Fibroblast of skin of back (primary cell): Measurements from ENCODE around the gene CHRNB2.

Experiments used
- DNase-seq: peaks from one replicate; pipeline ENCODE4 v3.0.0-alpha.2; 2013

Gene CHRNB2

DNA sequence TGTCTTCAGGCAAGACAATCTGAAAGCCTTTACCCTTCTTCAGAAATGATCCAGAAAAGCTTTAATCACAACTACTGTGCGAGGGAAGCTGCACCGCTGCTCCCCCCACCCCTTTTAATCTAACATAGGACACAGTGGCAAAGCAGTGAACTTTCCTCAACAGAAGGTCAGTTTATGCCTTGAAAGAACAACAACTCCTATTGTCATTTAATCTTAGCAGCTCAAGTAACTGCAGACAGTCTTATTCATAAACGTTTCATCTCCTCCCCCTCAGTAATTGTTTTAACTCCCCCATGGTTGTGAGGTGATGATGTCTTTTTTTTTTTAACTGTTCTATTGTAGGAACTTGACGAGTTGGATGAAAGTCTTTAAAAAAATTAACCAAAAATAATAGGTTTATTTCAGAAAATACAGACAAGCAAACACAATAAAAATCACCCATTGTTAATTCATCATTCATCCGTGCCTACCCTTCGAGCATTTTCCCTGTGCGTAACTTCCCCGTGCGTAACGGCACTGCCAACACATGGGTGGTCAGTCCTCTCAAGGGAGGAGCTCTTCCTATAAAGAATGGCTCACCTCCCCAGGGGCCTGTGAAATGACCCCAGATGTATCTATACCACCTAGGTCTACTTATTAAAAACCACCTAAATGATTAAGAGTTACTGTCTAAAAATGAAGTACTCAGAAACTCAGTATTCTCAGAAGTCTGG lies 43.7 kb downstream of the CHRNB2 start:
- DNase-seq, result no peak

- DNase-seq, result no peak
These were observed 46.7 kb downstream of the CHRNB2 start for GRCh38 chr1:154614247-154614646.

- no peak for DNase-seq
These were observed 47.3 kb downstream of the CHRNB2 start for GRCh38 chr1:154614901-154615300.

DNA sequence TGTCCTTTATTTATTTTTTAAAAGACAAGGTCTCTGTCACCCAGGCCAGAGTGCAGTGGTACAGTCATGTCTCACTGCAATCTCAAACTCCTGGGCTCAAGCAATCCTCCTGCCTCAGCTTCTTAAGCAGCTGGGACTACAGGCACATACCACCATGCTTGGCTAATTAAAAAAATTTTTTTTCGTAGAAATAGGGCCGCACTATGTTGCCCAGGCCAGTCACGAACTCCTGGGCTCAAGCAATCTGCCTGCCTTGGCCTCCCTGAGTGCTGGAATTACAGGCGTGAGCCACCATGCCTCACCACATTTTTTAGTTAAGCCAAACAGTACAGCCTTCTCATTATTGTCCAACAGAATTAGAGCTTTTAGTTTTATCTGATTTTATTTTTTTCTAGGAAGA lies 47.8 kb downstream of the CHRNB2 start:
- no peak for DNase-seq

- no peak for DNase-seq
These were observed 49.2 kb downstream of the CHRNB2 start for GRCh38 chr1:154616659-154617345.

DNA sequence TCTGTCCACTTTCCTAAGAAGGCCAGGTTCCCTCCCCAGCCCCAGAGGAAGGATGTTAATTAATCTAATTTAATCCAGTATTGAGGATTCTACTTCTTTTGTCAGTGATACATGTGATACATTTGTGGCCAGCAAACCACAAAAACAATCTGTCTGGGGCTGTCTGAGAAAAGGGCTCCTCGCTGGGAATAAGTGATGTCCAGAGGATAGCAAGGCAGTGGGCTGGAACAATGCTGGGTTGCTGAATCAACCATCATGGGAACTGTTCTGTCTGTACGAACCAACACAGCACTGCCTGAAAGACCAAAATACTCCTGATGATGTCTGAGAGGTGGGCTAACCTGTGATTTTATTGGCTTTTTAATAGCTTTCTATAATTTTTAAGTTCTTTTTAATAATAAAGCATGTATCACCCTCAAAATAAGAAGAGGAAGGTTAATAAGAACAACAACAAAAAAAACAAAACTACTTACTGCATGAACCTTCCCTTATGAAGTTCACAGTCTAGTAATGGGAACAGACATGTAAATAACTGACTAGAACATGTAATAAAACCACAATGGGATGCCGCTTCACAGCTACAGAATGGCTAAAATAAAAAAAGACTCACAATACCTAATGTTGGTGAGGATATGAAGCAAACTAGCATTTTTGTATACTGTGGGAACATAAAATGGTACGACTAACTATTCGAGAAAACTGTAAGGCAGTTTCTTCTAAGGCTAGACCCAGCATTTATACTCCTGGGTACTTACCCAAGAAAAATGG lies 51.8 kb downstream of the CHRNB2 start:
- DNase-seq, result no peak

GRCh38 chr1:154620751-154621150 lies 53.2 kb downstream of the CHRNB2 start:
- DNase-seq, result no peak

- no peak for DNase-seq
These were observed 54.3 kb downstream of the CHRNB2 start for GRCh38 chr1:154621875-154622274.

- DNase-seq, result no peak
These were observed 55.0 kb downstream of the CHRNB2 start for GRCh38 chr1:154622503-154623039.

- DNase-seq, result no peak
These were observed 55.8 kb downstream of the CHRNB2 start for GRCh38 chr1:154623358-154623757.

DNA sequence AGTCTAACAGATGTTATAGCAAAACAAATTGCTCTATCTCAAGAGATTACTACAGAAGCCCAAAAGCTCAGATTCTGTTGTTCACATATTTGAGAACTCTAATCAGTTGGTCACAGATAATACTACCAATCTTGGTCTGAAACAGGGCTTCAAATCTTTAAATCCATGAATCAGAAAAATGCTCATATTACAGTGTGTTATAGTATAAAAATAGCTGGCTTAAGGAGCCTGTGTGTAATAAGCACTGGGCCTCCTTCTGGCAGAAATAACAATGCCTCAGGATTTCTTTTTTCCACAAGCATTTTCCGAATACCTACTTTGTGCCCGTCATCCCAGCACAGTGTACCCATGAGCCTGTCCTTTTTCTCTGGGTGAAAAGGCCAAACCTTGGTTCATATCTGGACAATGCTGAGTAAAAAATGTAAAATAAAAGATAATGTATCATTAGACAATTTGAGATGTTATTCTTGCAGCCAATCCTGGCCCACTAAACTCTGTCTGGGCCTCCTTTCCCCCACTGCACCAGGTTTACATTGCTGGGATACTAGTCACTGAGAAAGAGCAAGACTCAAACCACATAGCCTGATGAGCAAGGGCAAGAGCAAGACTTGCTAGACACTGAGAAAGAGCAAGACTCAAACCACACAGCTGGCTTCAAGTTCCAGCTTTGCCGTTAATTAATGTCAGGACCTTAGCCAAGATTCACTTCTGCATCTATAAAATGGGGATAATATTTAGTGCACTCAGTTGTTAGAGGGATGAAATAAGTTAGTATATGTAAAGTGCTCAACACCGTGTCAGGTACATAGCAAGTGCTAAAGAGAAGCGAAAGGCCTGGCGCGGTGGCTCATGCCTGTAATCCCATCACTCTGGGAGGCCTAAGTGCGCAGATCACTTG lies 57.4 kb downstream of the CHRNB2 start:
- DNase-seq, result peak; percentile 75

- no peak for DNase-seq
These were observed 59.1 kb downstream of the CHRNB2 start for GRCh38 chr1:154626456-154627256.

DNA sequence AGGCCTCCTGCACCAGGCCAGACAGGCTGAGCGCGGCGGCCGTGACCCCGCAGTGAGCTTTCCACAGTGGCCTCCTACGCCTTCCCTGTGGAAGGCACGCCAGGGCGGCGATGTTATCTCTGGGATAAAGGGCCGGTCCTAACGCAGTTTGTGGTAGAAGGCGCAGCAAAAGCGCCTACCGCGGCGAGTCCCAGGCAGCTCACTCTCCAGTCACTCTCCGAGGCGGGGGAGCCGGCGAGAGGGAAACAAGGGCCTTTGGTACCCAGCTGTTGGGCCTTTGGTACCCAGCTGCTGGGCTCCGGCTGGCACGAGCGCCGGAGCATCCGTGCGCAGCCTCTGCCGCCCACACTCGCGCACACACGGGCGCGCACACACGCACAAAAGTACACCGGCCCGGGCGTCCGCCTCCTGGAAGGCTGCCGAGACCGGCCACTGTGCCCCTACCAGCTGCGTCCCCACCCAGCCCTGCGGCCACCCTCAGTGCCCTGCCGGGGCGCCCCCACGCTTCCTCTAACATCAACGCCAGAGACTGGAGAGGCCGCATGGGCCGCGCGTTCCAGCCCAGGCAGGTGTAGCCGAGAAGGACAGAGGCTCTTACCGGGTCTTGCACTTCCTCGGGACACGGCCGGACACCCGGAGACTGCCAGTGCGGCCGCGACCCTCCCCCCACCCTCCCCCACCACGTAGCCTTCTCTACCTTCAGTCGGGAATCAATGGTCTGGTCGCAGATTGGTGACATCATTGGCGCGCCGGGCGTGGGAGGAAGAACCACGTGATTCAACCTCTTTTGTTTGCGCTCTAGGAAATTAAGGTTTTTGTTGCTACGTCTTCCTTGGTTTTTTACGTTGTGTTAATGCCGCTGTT lies 59.9 kb downstream of the CHRNB2 start:
- DNase-seq, result peak; percentile 94

DNA sequence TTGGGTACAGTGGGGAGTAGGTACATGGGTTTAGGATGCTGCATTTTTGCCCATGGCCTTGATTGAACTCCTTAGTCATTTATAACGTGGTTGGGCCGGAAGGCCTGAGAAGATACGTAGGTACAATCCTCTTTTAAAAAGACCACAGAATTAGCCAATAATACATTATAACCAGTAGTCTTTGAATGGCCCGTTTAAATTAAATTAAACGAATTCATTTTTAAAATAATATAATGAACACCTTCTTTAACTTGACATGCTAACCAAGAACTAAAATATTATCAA lies 60.5 kb downstream of the CHRNB2 start:
- no peak for DNase-seq

DNA sequence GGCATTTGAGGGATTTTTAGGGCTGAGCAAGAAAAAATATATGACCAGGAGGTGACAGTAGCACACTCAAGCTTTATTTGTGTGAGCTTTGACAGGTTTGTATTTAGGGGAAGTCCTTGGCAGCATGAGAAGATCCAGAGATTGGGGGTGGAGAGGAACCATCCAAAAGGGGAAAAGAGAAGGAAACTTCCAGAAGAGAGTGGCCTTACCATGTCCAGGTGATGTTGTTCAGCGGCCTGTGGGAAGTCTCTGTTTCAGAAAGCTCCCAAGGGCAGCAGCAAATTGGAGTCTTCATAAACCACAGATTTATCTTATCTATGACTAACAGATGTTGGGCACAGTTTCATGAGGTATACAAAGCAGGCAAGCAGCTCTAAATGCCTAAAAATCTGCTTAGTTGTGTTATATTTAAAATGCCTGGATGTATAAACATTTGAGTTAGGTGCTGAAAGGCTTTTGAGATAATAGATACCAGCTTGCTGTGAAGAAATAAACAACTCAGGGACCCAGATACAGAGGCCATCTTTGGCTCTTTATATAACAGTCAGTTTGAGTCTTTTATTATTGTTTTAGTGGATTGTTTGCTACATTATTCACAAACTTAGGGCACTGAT lies 61.6 kb downstream of the CHRNB2 start:
- no peak for DNase-seq
